Neutrophil (primary cell): Measurements from ENCODE around the gene ALPL.

Experiments
- H3K27ac ChIP-seq: fragments of 200-600 bp; sonication (generic); 2 replicates; pipeline ENCODE4 v1.5.1; 2016; ENCODE audit warnings: mild to moderate bottlenecking, moderate library complexity
- H3K27me3 ChIP-seq: fragments of 200-600 bp; sonication (generic); 2 replicates; pipeline ENCODE4 v1.6.0; 2016; ENCODE audit warnings: mild to moderate bottlenecking
- H3K36me3 ChIP-seq: fragments of 200-600 bp; sonication (generic); 2 replicates; pipeline ENCODE4 v1.5.1; 2017
- H3K4me1 ChIP-seq, 2 experiments: fragments of 200-600 bp in 1 of 2; sonication (generic) in 1 of 2; 1 replicate in 1 of 2; 2 replicates in 1 of 2; pipeline versions ENCODE4 v1.5.1 to v1.6.1; 2013 to 2016; ENCODE audit warnings: low read depth in 1 of 2, low read length in 1 of 2, mild to moderate bottlenecking in 1 of 2, moderate library complexity in 1 of 2; ENCODE audit not compliant: control insufficient read depth in 1 of 2, insufficient read depth in 1 of 2
- H3K4me3 ChIP-seq, 2 experiments: fragments of 200-600 bp in 1 of 2; sonication (generic) in 1 of 2; 1 replicate in 1 of 2; 2 replicates in 1 of 2; pipeline ENCODE4 v1.5.1; 2013 to 2016; ENCODE audit warnings: low read depth in 1 of 2, low read length in 1 of 2, mild to moderate bottlenecking in 1 of 2, moderate library complexity in 1 of 2
- H3K9me3 ChIP-seq: fragments of 200-600 bp; sonication (generic); 2 replicates; pipeline ENCODE4 v1.5.1; 2016
- TF ChIP-seq, protein P1 (sequence below): fragments of 200-600 bp; sonication (generic); IDR thresholded peaks from 2 replicates; pipeline ENCODE4 v1.5.1; 2016; ENCODE audit warnings: antibody characterized with exemption

ALPL gene

DNA sequence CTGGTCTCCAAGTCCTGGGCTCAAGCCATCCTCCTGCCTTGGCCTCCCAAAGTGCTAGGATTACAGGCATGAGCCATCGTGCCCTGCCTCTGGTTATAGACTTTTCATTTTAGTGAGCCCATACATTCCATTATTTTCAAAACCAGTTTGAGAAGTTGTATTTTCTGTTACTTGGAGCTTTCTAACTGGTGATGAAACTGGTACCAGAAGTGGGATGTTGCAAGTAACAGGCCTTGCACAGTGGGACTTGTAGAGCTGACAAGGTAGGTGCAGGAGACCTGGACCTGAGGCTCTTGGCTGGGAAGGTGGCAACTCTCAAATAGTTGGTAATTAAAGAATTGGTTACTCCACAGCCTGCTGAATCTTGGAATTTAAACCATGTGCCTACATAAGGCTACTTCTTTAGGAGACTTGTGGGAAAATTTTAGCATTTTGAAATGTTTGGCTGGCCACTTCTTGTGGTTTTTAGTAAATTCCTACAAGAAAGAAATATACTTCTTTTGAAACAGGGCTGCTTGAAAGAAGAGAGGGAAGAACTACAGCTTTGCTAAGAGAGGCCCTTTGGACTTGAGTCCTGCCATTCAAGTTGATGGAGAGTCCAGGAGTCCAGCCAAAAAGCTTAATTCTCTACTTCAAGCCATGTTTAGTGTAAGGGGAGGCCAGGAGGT, 9.8 kb upstream of the ALPL start:
- H3K27ac ChIP-seq: no peak overlapping the region
- no peaks in the 10 kb centered on the region for H3K36me3 ChIP-seq
- TF ChIP-seq, protein P1, sequence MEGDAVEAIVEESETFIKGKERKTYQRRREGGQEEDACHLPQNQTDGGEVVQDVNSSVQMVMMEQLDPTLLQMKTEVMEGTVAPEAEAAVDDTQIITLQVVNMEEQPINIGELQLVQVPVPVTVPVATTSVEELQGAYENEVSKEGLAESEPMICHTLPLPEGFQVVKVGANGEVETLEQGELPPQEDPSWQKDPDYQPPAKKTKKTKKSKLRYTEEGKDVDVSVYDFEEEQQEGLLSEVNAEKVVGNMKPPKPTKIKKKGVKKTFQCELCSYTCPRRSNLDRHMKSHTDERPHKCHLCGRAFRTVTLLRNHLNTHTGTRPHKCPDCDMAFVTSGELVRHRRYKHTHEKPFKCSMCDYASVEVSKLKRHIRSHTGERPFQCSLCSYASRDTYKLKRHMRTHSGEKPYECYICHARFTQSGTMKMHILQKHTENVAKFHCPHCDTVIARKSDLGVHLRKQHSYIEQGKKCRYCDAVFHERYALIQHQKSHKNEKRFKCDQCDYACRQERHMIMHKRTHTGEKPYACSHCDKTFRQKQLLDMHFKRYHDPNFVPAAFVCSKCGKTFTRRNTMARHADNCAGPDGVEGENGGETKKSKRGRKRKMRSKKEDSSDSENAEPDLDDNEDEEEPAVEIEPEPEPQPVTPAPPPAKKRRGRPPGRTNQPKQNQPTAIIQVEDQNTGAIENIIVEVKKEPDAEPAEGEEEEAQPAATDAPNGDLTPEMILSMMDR: no peak
- H3K9me3 ChIP-seq: no peaks in the 10 kb centered on the region
- H3K4me1 ChIP-seq: peaks cover 0 to 6% of the 10 kb centered on the region in 2 experiments
- H3K27me3 ChIP-seq: peaks cover 9% of the 10 kb centered on the region
- H3K4me3 ChIP-seq: no peak overlapping the region

DNA sequence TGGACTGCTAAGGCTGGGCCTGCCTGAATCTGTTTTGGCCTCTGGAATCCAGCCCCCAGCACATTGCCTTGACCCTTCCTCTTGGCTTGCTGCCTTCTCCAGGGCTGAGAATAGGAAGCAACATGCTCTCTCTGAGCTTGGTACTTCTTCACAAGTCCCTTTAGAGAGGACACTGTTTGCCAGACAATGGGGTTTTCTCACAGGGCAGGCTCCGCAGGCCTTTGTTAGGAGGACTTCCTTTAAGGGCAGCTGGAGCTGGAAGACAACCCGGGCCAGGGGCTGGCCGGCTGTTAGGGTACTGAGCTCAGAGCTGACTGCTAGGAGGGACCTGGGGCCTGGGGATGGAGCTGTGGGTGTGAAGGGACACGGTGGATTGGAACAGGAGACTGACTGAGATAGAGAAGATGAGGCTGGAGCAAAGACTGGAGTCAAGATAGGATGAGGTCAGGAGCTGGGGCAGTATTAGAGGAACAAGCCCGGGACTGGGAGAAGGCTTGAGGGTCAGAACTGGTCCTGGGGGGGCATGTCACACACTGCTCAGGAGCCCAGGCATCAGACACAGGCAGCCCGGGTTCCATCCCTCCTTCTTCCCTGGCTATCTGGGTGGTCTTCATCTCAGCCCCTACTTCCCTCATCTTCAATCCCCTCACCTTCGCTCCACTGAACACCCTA, 5.4 kb upstream of the ALPL start:
- Histone ChIP-seq H3K36me3 (no peaks in the 10 kb centered on the region), H3K4me1 (peaks cover 5 to 11% of the 10 kb centered on the region in 2 experiments), H3K27me3 (peaks cover 47% of the 10 kb centered on the region), H3K9me3 (no peaks in the 10 kb centered on the region), H3K27ac (no peak overlapping the region), H3K4me3 (no peak overlapping the region)
- TF ChIP-seq, protein P1: no peak

DNA sequence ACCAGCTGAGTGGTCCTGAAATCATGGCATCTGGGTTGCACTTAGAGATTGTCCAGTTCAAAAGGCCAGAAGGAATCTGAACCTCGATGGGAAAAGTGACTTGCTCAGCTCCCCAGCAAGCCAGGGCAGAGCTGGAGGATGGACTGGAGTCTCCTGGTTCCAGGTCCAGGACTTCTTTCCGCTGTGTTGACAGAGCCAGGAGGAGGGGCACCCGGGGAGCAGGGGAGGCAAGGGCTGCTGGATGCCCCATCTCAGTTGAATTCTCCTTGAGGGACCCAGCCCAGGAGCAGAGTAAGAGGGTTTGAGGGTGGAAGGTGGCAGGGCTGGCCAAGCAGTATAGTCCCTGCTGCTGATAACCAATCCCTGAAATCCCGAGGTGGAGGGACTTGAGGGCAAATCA, 2.4 kb upstream of the ALPL start:
- Histone ChIP-seq H3K9me3 (no peaks in the 10 kb centered on the region), H3K27me3 (peaks cover 70% of the 10 kb centered on the region), H3K4me3 (no peak overlapping the region), H3K27ac (no peak overlapping the region), H3K36me3 (no peaks in the 10 kb centered on the region), H3K4me1 (peaks cover 25 to 28% of the 10 kb centered on the region in 2 experiments)
- TF ChIP-seq, protein P1: no peak

DNA sequence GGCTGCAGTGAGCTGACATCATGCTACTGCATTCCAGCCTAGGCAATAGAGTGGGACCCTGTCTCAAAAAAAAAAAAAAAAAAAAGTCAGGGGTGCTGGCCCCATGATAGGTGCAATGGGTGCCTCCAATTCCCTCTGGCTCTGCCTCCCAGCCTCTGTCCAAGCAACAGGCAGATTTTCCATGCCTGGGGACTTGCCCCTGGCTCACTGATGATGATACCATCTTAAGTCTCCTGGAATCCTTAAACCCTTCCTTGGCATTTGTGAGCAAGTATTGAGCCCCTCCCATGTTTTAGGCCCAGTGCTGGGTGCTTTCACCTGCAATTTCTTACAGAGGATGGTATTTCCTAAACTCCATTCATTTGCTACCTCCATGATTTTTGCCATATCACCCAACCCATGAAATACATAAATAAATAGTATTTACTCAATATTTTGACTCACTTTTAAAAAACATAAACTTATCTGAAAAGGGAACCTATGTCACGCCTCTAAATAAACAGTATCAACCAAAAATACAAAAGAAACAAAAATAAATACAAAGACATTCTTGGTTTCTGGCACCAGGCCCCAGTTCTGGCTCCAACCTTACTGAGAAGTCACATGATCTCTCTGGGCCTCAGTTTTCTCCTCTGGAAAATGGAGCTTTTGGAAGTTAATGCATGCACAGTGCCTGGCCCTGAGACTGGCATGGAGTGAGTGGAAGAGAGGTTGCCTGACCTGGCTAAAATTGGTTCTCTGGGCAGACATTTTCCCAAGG, 1.5 kb upstream of the ALPL start:
- Histone ChIP-seq H3K27ac (no peak overlapping the region), H3K4me3 (no peak overlapping the region), H3K9me3 (no peaks in the 10 kb centered on the region), H3K27me3 (peaks cover 79% of the 10 kb centered on the region), H3K36me3 (no peaks in the 10 kb centered on the region), H3K4me1 (peaks cover 34 to 36% of the 10 kb centered on the region in 2 experiments)
- TF ChIP-seq, protein P1: no peak

DNA sequence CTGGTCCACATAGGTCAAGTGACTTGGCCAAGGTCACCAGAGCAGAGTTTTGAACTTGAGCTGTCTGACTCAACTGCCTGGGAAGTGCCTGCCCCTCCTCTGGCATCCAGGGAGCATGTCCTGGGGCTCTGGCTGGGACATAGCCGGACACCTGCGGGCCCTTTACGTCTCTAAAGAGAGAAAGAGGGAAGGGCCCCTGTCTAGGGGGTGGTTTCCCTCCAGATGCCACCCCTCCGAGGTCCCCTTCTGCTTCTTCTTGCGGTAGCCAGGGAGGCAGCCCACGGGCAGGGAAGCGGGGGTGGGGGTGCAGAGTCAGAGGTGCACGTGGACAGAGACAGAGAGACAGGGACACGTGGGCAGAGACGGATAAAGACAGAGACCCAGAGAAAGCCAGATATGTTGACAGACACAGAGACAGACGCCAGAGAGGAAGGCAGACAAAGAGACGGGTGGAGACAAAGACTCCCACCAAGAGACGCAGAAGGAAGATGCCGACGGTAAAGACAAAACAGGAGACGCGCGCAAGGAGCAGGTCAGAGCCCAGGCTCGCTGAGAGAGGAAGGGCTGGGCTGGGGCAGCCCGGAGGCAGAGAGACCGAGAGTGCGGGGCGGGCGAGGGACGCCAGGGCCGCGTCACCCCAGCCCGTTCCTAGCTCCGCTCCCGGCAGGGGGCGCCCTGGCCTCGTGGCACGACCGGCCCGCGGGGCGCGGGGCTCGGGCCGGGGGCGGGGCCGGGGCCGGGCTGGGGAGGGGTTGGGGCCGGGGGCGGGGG, 458 bp upstream of the ALPL start:
- TF ChIP-seq, protein P1: peak; percentile 80
- peak overlapping the region; percentile 42 for H3K27ac ChIP-seq
- peaks cover 87% of the 10 kb centered on the region for H3K27me3 ChIP-seq
- H3K36me3 ChIP-seq: no peaks in the 10 kb centered on the region
- H3K4me3 ChIP-seq: peak overlapping the region; percentile 78 to 81
- peaks cover 36 to 44% of the 10 kb centered on the region in 2 experiments for H3K4me1 ChIP-seq
- H3K9me3 ChIP-seq: no peaks in the 10 kb centered on the region
